Measurements from ENCODE around the gene ROBO1.
"Not testable (repeated sequence)": the region's sequence is repeated elsewhere in the genome, so short reads cannot be mapped to it uniquely, and the experiment has no call there.

ROBO1 gene

GRCh38 chr3:79236496-79236895 lies 531.3 kb downstream of the ROBO1 start:
- peak; percentile 14 for DNase-seq (ENCODE audit: low spot score)

DNA sequence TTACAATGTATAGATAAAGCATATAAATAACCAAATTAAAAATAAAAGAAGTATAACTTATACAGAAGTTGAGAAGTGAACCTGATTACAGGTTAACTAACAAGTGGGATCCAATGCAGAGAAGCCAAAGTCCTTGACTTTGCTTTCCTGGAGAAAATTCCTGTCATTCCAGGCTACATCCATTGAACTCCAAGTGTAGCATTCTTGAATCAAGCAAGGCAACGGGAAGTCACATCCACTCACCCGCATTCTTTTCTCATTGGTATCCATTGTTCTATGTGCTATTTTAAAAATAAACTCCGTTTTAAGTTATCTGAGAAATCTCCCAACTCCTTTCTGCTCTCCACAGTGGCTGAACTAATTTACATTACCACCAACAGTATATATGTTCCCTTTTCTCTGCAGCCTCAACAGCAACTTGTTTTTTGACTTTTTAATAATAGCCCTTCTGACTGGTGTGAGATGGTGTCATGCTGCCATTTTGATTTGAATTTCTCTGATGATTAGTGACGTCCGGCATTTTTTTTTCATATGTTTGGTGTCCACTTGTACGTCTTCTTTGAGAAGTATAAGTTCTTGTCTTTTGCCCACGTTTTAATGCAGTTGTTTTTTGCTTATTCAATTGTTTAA lies 534.3 kb downstream of the ROBO1 start:
- no peak for DNase-seq (ENCODE audit: low spot score)

DNA sequence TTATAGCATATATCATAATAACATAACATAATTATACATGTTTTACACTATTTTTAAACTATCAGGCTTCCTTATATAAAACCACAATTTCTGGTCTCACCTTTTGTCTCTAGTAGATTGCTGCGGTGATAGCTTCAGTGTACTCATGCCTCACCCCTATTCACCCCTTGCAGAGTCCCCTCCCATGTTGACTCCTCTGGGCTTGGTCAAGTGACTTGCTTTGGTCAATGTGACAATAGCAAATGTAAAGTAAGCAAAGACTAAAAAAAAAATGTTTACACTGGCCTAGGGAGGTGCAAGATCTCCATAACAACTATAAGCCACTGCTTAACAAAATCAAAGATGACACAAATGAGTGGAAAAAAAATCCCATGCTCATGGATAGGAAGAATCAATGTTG lies 537.5 kb downstream of the ROBO1 start:
- no peak for DNase-seq (ENCODE audit: low spot score)

DNA sequence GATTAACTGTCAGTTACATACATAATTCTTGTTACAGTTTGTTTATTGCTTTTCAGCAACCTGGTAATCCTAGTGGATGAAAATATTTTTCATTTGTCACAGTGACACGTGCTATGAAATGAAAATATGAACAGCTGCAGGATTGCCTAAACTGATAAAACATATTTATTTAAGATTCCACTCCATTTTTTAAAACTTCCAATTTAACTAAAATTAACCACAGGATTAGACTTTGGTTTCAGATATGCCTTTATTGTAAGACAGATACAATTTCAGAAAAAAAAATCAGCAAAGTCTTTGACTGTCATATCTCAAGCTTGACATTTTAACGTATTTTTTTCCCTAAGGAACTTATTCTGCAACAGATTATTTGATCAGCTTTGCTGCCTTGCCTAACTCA lies 550.7 kb downstream of the ROBO1 start:
- DNase-seq (ENCODE audit: low spot score): no peak

GRCh38 chr3:79215286-79215685 lies 552.5 kb downstream of the ROBO1 start:
- DNase-seq (ENCODE audit: low spot score): no peak

- DNase-seq (ENCODE audit: low spot score): no peak
Measured at GRCh38 chr3:79211586-79212359, 556.0 kb downstream of the ROBO1 start.

GRCh38 chr3:79204351-79204750 lies 563.4 kb downstream of the ROBO1 start:
- no peak for DNase-seq (ENCODE audit: low spot score)

- DNase-seq (ENCODE audit: low spot score): no peak
Measured at GRCh38 chr3:79203144-79203519, 564.7 kb downstream of the ROBO1 start.

GRCh38 chr3:79202471-79203143 lies 565.2 kb downstream of the ROBO1 start:
- DNase-seq (ENCODE audit: low spot score): no peak

DNA sequence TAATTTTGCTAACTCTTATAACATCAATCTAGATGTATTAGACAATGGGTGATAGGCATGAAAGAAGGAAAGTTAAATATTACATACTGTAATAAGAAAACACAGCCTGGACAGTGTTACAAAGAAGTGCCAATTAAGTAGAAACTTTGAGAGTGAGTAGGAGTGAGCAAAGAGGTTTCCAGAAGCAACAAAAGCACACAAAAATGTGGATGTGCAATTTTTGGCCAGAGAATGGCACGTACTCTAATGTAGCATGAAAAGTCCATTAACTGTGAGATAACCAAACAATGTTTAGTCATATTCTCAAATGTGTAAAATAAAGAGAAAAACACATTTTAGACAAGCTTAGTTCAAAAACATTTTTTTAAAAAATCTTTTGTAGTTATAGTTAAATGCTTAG lies 567.3 kb downstream of the ROBO1 start:
- no peak for DNase-seq (ENCODE audit: low spot score)

DNA sequence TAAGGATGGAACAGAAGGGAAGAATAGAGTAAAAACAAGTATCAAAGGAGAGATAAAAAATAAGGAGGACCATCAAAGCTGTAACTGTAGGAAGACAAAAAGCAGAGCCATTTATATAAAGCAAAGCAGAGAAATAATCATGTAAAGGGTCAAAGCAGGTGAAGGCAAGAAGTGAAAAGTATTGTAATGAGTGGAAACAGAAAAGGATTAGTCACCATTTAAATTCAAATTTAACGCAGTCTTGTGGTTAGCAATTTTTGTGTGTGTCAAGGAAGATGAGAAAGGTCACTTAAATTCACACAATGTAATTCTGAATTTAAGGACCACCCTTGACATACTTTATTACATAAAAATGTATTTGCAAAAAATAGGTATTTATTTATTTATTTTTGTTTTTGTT lies 567.8 kb downstream of the ROBO1 start:
- DNase-seq (ENCODE audit: low spot score): no peak

GRCh38 chr3:79187426-79187825 lies 580.4 kb downstream of the ROBO1 start:
- no peak for DNase-seq (ENCODE audit: low spot score)

GRCh38 chr3:79184251-79184650 lies 583.5 kb downstream of the ROBO1 start:
- no peak for DNase-seq (ENCODE audit: low spot score)

- DNase-seq (ENCODE audit: low spot score): no peak
Measured at GRCh38 chr3:79183496-79183895, 584.3 kb downstream of the ROBO1 start.

DNA sequence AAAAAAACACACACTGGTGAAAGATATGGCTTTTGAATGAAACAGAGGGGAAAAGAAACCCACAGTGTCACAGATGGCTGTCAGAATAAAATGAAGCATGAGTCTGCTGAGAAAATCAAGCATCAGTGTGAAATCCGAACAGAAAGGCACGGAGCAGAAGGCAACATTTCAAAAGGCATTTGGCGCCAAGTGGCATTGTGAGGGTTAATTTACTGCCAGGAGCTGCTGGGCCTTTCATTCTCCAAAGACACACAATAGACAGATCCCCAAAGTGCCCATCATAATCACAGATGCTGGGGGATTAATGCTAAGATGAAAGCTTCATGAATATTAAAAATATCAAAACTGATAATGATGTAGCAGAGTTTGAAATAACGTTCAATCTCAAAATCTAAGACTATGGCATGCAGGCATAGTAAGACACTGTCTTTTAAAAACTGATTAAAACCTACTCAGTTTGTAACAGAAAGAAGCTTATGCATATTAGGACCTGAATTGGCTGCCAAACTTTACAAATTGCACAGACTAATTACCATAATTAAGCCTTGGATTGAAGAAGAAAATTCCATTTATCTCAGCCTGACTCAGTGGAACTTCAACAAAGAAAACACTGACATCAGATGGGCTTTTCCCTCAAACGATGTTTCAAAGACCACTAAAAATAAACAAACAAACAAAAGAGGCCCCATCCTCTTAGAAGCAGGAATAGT lies 589.2 kb downstream of the ROBO1 start:
- no peak for DNase-seq (ENCODE audit: low spot score)

DNA sequence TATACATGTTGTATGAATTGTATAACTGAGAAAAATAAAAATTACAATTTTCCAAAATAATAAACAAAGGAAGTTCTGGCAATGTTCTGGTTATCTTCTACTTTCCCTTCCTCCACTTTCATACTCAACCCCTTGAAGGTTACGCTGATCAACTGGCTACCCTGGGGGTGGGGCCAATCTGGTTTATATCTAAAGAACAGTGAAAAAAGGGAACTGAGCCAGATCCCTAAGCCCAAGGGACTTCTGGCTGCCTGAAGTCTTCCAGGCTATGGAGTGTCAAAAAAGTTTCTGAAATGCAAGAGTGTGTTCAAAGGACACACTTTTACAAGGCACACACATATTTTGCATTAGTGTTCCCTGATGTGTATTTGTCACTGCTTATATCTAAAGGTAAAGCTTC lies 591.9 kb downstream of the ROBO1 start:
- no peak for DNase-seq (ENCODE audit: low spot score)

DNA sequence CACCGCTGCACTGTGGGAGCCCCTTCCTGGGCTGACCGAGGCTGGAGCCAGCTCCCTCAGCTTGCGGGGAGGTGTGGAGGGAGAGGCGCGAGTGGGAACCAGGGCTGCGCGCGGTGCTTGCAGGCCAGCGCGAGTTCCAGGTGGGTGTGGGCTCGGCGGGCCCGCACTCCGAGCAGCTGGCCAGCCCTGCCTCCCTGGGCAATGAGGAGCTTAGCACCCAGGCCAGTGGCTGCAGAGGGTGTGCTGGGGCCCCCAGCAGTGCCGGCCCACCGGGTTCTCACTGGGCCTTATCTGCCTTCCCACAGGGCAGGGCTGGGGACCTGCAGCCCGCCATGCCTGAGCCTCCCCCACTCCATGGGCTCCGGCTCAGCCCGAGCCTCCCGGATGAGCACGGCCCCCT lies 594.5 kb downstream of the ROBO1 start:
- DNase-seq (ENCODE audit: low spot score): not testable (repeated sequence)

DNA sequence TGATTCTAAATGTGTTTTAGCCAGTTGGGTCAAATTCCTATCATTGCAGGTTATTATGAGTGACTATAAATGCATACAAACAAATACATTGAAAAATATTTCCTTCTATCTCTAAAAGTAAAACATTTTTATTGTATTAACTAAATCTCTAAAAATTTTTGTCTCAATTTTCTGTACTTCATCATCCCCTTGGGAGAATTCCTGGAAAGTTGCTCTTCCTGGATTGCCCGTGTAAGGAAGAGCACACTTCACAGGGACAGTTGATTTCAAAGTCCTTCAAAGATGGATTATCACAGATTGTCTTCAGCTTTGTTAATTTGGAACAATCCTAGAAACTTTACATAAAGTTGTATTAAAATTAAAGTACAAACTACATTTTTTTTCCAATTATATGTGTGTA lies 595.6 kb downstream of the ROBO1 start:
- DNase-seq (ENCODE audit: low spot score): no peak

DNA sequence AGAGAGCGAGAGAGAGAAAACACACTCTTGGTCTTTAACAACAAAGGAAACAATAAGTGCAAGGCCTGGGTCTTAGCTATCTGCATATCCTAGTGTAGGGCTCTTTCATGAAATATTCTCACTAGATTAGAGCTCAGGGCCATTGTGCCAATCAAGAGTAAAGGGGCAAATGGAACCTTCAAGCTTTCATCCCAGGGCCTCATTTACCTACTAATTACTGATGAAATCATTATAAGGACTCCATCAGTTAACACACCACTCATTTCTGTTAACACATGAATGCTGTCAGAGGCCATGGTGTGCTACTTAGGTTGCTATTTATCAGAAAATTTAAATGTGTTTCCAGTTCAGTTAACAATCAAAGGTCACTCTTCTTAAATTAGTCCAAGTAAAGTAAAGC lies 597.8 kb downstream of the ROBO1 start:
- no peak for DNase-seq (ENCODE audit: low spot score)

DNA sequence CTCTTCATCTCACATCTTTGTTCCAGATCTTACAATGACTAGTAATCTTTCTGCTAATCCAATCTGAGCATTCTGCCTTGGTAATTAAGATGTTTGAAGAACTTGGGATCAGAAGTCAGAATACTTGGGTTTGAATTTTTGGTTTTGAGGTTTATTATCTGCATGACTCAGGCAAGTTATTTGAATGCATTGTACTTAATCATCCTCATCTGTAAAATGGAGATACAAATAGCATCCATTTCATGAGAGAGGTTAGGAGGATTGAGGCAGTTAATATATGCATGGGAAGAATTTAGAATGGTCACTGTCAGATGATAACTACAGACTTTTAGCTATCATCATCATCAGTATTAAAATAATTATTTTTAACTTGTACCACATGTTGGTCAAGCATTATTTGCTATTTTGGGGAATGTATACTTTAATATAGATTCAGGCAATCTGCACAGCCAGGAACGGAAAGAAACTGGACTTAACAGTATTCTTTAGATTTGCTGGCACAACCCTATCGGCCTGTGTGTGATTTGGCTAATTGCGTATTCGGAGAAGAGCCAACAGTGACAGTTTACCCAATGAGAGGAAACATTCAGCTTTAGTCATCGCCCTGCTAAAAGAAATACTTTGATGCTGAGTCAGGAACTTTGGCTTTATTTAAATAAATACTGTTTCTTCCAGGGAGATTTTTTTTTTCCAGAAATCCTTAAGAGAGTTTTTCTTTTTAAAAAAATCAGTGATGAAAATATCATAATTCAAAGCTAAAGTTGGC lies 600.0 kb downstream of the ROBO1 start:
- DNase-seq (ENCODE audit: low spot score): peak; percentile 48

DNA sequence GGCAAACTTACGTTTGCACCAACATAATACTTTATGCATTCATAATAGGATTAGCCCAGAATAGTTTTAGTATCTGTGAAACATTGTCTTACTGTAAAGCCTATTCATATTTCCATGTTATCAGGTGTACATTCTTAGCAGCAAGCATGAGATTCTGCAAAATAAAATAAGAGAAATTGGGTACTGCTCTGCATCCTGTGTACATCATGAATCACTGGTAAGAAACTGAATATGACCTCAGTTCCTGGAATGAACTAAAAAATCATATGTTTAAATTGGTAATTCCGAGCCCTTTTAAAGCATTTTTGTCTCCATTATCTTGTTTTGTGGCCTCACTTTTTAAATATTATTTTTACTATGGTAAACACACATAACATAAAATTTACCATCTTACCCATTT lies 605.1 kb downstream of the ROBO1 start:
- no peak for DNase-seq (ENCODE audit: low spot score)

- DNase-seq (ENCODE audit: low spot score): no peak
Measured at GRCh38 chr3:79161941-79162340, 605.9 kb downstream of the ROBO1 start.

All from hepatic stellate cell (primary cell).